Activated CD8-positive, alpha-beta memory T cell treated with anti-CD3 and anti-CD28 coated beads, Interleukin-2, amount 50 U/mL, for 1 hour (primary cell): ENCODE measurements around the gene INTS6.
"Not testable (repeated sequence)": the region's sequence is repeated elsewhere in the genome, so short reads cannot be mapped to it uniquely, and the experiment has no call there.

Source experiments
- DNase-seq: peaks from one replicate; pipeline ENCODE4 v3.0.0-alpha.2; 2020; ENCODE audit errors: extremely low read depth

The INTS6 gene

GRCh38 chr13:51415339-51415738 is 37.5 kb downstream of the INTS6 start:
- DNase-seq, result not testable (repeated sequence)

- DNase-seq, result no peak
Observed at GRCh38 chr13:51412431-51412830, 40.4 kb downstream of the INTS6 start.

GRCh38 chr13:51405176-51405575 is 47.7 kb downstream of the INTS6 start:
- DNase-seq, result no peak

GRCh38 chr13:51397262-51397941 is 55.4 kb downstream of the INTS6 start:
- DNase-seq, result no peak

GRCh38 chr13:51396352-51396751 is 56.5 kb downstream of the INTS6 start:
- no peak for DNase-seq

- no peak for DNase-seq
Observed at GRCh38 chr13:51394724-51395123, 58.1 kb downstream of the INTS6 start.

GRCh38 chr13:51385114-51385513 is 67.7 kb downstream of the INTS6 start:
- DNase-seq, result no peak

GRCh38 chr13:51380269-51380668 is 72.6 kb downstream of the INTS6 start:
- no peak for DNase-seq

GRCh38 chr13:51373451-51373850 is 79.4 kb downstream of the INTS6 start:
- DNase-seq, result no peak

GRCh38 chr13:51371768-51372399 is 81.0 kb downstream of the INTS6 start:
- DNase-seq, result no peak

- DNase-seq, result no peak
Observed at GRCh38 chr13:51370811-51371210, 82.0 kb downstream of the INTS6 start.

- no peak for DNase-seq
Observed at GRCh38 chr13:51370116-51370515, 82.7 kb downstream of the INTS6 start.

- no peak for DNase-seq
Observed at GRCh38 chr13:51364404-51365008, 88.3 kb downstream of the INTS6 start.

GRCh38 chr13:51363625-51364024 is 89.2 kb downstream of the INTS6 start:
- DNase-seq, result no peak

- no peak for DNase-seq
Observed at GRCh38 chr13:51361106-51361505, 91.7 kb downstream of the INTS6 start.

GRCh38 chr13:51360489-51360888 is 92.3 kb downstream of the INTS6 start:
- DNase-seq, result no peak

- no peak for DNase-seq
Observed at GRCh38 chr13:51359352-51359751, 93.5 kb downstream of the INTS6 start.

GRCh38 chr13:51357928-51358595 is 94.8 kb downstream of the INTS6 start:
- no peak for DNase-seq

GRCh38 chr13:51355217-51355616 is 97.6 kb downstream of the INTS6 start:
- no peak for DNase-seq

GRCh38 chr13:51349016-51349415 is 103.8 kb downstream of the INTS6 start:
- no peak for DNase-seq

- no peak for DNase-seq
Observed at GRCh38 chr13:51348069-51348967, 104.5 kb downstream of the INTS6 start.

- no peak for DNase-seq
Observed at GRCh38 chr13:51347099-51347498, 105.7 kb downstream of the INTS6 start.
